Neural cell (in vitro differentiated cells): Measurements from ENCODE around the gene ACER1. TPM values are rescaled to one million over a fixed set of nuclear protein-coding genes. Genes with fewer than 3 reads are reported as not detected.

ENCODE experiments used
- H2AFZ ChIP-seq: fragments of 200-600, 300-800 bp; sonication (generic), shearing (Covaris generic); 2 replicates; pipeline ENCODE4 v1.6.0; 2014; ENCODE audit warnings: low read depth, mild to moderate bottlenecking, antibody characterized with exemption, low read length, moderate library complexity
- H3F3A ChIP-seq: fragments of 200-600 bp; shearing (Covaris generic); 2 replicates; pipeline ENCODE4 v1.6.1; 2016; ENCODE audit warnings: mild to moderate bottlenecking, moderate library complexity, mixed read lengths, antibody characterized with exemption, low read length; ENCODE audit not compliant: insufficient read depth, poor library complexity, severe bottlenecking
- H3K27ac ChIP-seq: fragments of 200-600, 300-800 bp; sonication (generic), shearing (Covaris generic); 2 replicates; pipeline ENCODE4 v1.5.1; 2014; ENCODE audit warnings: mild to moderate bottlenecking, low read length, moderate library complexity
- H3K27me3 ChIP-seq: fragments of 300-800, 200-600 bp; sonication (generic), shearing (Covaris generic); 2 replicates; pipeline ENCODE4 v1.6.0; 2014; ENCODE audit warnings: mild to moderate bottlenecking, low read depth, low read length, moderate library complexity; ENCODE audit not compliant: insufficient read depth
- H3K36me3 ChIP-seq: fragments of 300-800, 200-600 bp; sonication (generic), shearing (Covaris generic); 2 replicates; pipeline ENCODE4 v1.5.1; 2014; ENCODE audit warnings: mild to moderate bottlenecking, antibody characterized with exemption, low read length, moderate library complexity; ENCODE audit not compliant: insufficient read depth
- H3K4me2 ChIP-seq: fragments of 300-800, 200-600 bp; sonication (generic), shearing (Covaris generic); 2 replicates; pipeline ENCODE4 v1.6.0; 2014; ENCODE audit warnings: mild to moderate bottlenecking, low read length
- H3K4me3 ChIP-seq: fragments of 300-800, 200-600 bp; sonication (generic), shearing (Covaris generic); 2 replicates; pipeline ENCODE4 v1.5.1; 2014; ENCODE audit warnings: mild to moderate bottlenecking, low read length, moderate library complexity
- H3K79me2 ChIP-seq: fragments of 200-600 bp; shearing (Covaris generic); replicated peaks from 2 replicates; pipeline ENCODE4 v1.6.0; 2014; ENCODE audit warnings: mild to moderate bottlenecking, low read length, moderate library complexity; ENCODE audit not compliant: insufficient read depth
- H3K9ac ChIP-seq: fragments of 300-800, 200-600 bp; sonication (generic), shearing (Covaris generic); 2 replicates; pipeline ENCODE4 v1.6.1; 2016; ENCODE audit warnings: mild to moderate bottlenecking, low read length, mixed read lengths
- H3K9me2 ChIP-seq: fragments of 200-600 bp; shearing (Covaris generic); 2 replicates; pipeline ENCODE4 v1.6.1; 2016; ENCODE audit warnings: mild to moderate bottlenecking, low read length, mixed read lengths; ENCODE audit not compliant: insufficient read depth
- H3K9me3 ChIP-seq: fragments of 200-600, 300-800 bp; sonication (generic), shearing (Covaris generic); 2 replicates; pipeline ENCODE4 v1.6.1; 2016; ENCODE audit warnings: mild to moderate bottlenecking, mixed run types, low read length, moderate library complexity, mixed read lengths
- H4K20me1 ChIP-seq: fragments of 200-600 bp; shearing (Covaris generic); 2 replicates; pipeline ENCODE4 v1.6.1; 2016; ENCODE audit warnings: mild to moderate bottlenecking, mixed run types; ENCODE audit not compliant: insufficient read depth
- EP300 ChIP-seq: fragments of 450-650 bp; conservative IDR thresholded peaks from 2 replicates; pipeline ENCODE4 v1.6.1; 2014; ENCODE audit warnings: antibody characterized with exemption, mild to moderate bottlenecking, moderate library complexity; ENCODE audit not compliant: poor library complexity, severe bottlenecking
- EZH2 ChIP-seq: fragments of 200-600, 300-800 bp; shearing (Covaris generic), sonication (generic); IDR thresholded peaks from 2 replicates; pipeline ENCODE4 v1.6.1; 2014; ENCODE audit warnings: antibody characterized with exemption, low read length, borderline replicate concordance, mild to moderate bottlenecking; ENCODE audit not compliant: insufficient read depth, poor library complexity, severe bottlenecking
- MXI1 ChIP-seq: fragments of 450-650 bp; conservative IDR thresholded peaks from 2 replicates; pipeline ENCODE4 v1.6.1; 2014; ENCODE audit warnings: antibody characterized with exemption, mild to moderate bottlenecking; ENCODE audit not compliant: poor library complexity, severe bottlenecking
- POLR2AphosphoS5 ChIP-seq: IDR thresholded peaks from 2 replicates; pipeline ENCODE4 v1.6.1; 2012
- RAD21 ChIP-seq: fragments of 450-650 bp; conservative IDR thresholded peaks from 2 replicates; pipeline ENCODE4 v1.6.1; 2014; ENCODE audit warnings: antibody characterized with exemption, mild to moderate bottlenecking, moderate library complexity
- SMC3 ChIP-seq: fragments of 450-650 bp; conservative IDR thresholded peaks from 2 replicates; pipeline ENCODE4 v1.6.1; 2014; ENCODE audit warnings: antibody characterized with exemption, mild to moderate bottlenecking, moderate library complexity; ENCODE audit not compliant: poor library complexity
- TAF1 ChIP-seq: IDR thresholded peaks from 2 replicates; pipeline ENCODE4 v1.6.1; 2012; ENCODE audit warnings: low read depth
- polyA plus RNA-seq: library from polyadenylated mRNA; depleted of rRNA; stranded (reverse); fragments of >200 nt; gene quantifications from 2 replicates; pipeline ENCODE4 v1.2.3, GENCODE V29; 2014
- TF ChIP-seq, protein P1 (sequence below): IDR thresholded peaks from 2 replicates; pipeline ENCODE4 v1.6.1; 2012; ENCODE audit warnings: borderline replicate concordance
- TF ChIP-seq, protein P2 (sequence below): fragments of 450-650 bp; IDR thresholded peaks from 2 replicates; pipeline ENCODE4 v1.5.1; 2014; ENCODE audit warnings: antibody characterized with exemption, mild to moderate bottlenecking, moderate library complexity; ENCODE audit not compliant: poor library complexity, severe bottlenecking

ACER1 gene
- polyA plus RNA-seq, 1 donor from 2014 or later = not detected

DNA sequence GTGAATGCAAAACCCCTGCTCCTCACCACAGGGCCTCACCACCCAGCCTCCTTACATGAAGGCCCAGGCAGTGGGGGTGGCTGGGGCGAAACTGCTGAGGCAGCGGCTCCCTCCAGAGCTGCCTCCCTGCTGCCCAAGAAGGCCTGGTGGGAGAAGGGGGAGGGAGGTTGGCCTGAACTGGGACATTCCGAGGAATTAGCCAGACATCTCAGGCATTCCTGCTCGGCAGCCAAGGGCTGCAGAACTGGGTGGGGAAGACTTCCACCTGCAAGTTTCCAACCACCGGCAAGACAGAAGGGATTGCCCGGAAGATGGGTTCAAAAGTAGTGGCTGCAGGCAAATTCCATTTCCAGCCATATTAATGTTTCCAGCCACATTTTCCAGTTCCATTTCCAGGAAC is 44.6 kb upstream of the ACER1 start:
- TF ChIP-seq, protein P1, sequence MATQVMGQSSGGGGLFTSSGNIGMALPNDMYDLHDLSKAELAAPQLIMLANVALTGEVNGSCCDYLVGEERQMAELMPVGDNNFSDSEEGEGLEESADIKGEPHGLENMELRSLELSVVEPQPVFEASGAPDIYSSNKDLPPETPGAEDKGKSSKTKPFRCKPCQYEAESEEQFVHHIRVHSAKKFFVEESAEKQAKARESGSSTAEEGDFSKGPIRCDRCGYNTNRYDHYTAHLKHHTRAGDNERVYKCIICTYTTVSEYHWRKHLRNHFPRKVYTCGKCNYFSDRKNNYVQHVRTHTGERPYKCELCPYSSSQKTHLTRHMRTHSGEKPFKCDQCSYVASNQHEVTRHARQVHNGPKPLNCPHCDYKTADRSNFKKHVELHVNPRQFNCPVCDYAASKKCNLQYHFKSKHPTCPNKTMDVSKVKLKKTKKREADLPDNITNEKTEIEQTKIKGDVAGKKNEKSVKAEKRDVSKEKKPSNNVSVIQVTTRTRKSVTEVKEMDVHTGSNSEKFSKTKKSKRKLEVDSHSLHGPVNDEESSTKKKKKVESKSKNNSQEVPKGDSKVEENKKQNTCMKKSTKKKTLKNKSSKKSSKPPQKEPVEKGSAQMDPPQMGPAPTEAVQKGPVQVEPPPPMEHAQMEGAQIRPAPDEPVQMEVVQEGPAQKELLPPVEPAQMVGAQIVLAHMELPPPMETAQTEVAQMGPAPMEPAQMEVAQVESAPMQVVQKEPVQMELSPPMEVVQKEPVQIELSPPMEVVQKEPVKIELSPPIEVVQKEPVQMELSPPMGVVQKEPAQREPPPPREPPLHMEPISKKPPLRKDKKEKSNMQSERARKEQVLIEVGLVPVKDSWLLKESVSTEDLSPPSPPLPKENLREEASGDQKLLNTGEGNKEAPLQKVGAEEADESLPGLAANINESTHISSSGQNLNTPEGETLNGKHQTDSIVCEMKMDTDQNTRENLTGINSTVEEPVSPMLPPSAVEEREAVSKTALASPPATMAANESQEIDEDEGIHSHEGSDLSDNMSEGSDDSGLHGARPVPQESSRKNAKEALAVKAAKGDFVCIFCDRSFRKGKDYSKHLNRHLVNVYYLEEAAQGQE = no peak
- TF ChIP-seq TAF1 = no peak
- no peak for TF ChIP-seq EZH2
- TF ChIP-seq, protein P2, sequence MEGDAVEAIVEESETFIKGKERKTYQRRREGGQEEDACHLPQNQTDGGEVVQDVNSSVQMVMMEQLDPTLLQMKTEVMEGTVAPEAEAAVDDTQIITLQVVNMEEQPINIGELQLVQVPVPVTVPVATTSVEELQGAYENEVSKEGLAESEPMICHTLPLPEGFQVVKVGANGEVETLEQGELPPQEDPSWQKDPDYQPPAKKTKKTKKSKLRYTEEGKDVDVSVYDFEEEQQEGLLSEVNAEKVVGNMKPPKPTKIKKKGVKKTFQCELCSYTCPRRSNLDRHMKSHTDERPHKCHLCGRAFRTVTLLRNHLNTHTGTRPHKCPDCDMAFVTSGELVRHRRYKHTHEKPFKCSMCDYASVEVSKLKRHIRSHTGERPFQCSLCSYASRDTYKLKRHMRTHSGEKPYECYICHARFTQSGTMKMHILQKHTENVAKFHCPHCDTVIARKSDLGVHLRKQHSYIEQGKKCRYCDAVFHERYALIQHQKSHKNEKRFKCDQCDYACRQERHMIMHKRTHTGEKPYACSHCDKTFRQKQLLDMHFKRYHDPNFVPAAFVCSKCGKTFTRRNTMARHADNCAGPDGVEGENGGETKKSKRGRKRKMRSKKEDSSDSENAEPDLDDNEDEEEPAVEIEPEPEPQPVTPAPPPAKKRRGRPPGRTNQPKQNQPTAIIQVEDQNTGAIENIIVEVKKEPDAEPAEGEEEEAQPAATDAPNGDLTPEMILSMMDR = no peak
- TF ChIP-seq EP300 = no peak
- TF ChIP-seq SMC3 = no peak
- TF ChIP-seq MXI1 = no peak
- no peak for TF ChIP-seq RAD21
- TF ChIP-seq POLR2AphosphoS5 = no peak
- no peaks in the 10 kb centered on the region for H3K9me2 ChIP-seq
- no peaks in the 10 kb centered on the region for H3F3A ChIP-seq
- no peak overlapping the region for H3K4me2 ChIP-seq
- no peak overlapping the region for H3K9ac ChIP-seq
- peaks cover 7% of the 10 kb centered on the region for H3K9me3 ChIP-seq
- H4K20me1 ChIP-seq = no peaks in the 10 kb centered on the region
- no peaks in the 10 kb centered on the region for H3K79me2 ChIP-seq
- no peak overlapping the region for H3K4me3 ChIP-seq
- peaks cover 11% of the 10 kb centered on the region for H3K36me3 ChIP-seq
- no peak overlapping the region for H2AFZ ChIP-seq
- H3K27ac ChIP-seq = no peak overlapping the region
- H3K27me3 ChIP-seq = no peaks in the 10 kb centered on the region

DNA sequence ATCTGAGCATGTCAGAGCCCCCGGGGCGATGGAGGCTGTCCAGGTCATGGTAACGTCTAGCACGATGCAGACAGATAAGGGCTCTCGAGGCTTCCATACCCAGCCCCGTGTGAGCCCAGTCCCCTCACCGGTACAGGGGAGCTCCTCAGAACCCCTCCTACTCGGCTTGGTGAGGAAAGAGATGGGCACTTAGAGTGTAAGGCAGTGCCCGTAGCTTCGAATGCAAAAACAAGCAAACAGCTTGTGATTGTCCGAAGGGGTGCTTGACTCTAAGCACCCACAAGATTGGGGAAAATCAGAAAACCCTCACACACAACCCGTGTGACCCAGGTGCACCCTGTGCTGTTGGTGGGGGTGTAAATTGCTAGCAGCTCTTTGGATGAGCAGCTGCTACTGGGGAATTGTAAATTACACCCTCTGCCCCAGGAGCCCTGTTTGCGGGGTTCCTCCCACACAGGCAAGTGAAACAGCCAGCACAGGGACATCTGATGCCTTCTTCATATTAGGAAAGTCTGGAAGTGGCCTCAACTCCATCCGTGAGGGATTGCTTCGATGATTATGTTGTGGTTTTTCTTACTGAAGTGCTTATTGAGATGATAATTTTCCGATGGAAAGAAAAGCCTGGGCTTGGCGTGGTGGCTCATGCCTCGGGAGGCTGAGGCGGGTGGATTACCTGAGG is 43.2 kb upstream of the ACER1 start:
- H3K9me2 ChIP-seq = no peaks in the 10 kb centered on the region
- H3K36me3 ChIP-seq = peaks cover 11% of the 10 kb centered on the region
- no peak overlapping the region for H2AFZ ChIP-seq
- H3F3A ChIP-seq = no peaks in the 10 kb centered on the region
- no peaks in the 10 kb centered on the region for H4K20me1 ChIP-seq
- no peak overlapping the region for H3K27ac ChIP-seq
- no peak overlapping the region for H3K4me3 ChIP-seq
- no peak overlapping the region for H3K4me2 ChIP-seq
- TF ChIP-seq, protein P1 = no peak
- TF ChIP-seq TAF1 (no peak), POLR2AphosphoS5 (no peak), EP300 (no peak), RAD21 (no peak), SMC3 (no peak), EZH2 (no peak), MXI1 (no peak)
- TF ChIP-seq, protein P2 = no peak
- no peak overlapping the region for H3K9ac ChIP-seq
- no peaks in the 10 kb centered on the region for H3K27me3 ChIP-seq
- H3K9me3 ChIP-seq = peaks cover 7% of the 10 kb centered on the region
- H3K79me2 ChIP-seq = no peaks in the 10 kb centered on the region
